Ovary (tissue), 9 donors: ENCODE data around the gene NT5DC3. TPM values are rescaled to one million over a fixed set of nuclear protein-coding genes. Genes with fewer than 3 reads are reported as not detected.

Experiments
- DNase-seq, 5 donors: peaks; one replicate each; pipeline ENCODE4 v3.0.0-alpha.2; 2019 to 2020
- H3K27ac ChIP-seq, 2 donors: fragments of 200-600 bp; one replicate each; pipeline versions ENCODE4 v1.5.1 to v1.8.0; 2019 to 2022
- H3K27me3 ChIP-seq: fragments of 200-600 bp; one replicate; pipeline ENCODE4 v1.8.0; 2022
- H3K36me3 ChIP-seq: fragments of 200-600 bp; sonication (generic); one replicate; pipeline ENCODE4 v1.5.1; 2019
- H3K4me1 ChIP-seq: one replicate; pipeline ENCODE4 v1.8.1; 2013; ENCODE audit warnings: mild to moderate bottlenecking, moderate library complexity; ENCODE audit not compliant: insufficient read depth
- H3K4me3 ChIP-seq: fragments of 200-600 bp; sonication (generic); one replicate; pipeline ENCODE4 v1.5.1; 2017
- H3K9me3 ChIP-seq, 2 donors: fragments of 200-600 bp in 1 of 2; sonication (generic) in 1 of 2; one replicate each; pipeline versions ENCODE4 v1.5.1 to v1.8.1; 2013 to 2019; ENCODE audit warnings: mild to moderate bottlenecking in 1 of 2, moderate library complexity in 1 of 2
- CTCF ChIP-seq, 3 donors: fragments of 450-650 bp in 2 of 3; fragments of 200-600 bp in 1 of 3; IDR thresholded peaks; one replicate each; pipeline versions ENCODE4 v1.5.1 to v1.8.0; 2016 to 2022; ENCODE audit warnings: antibody characterized with exemption in 3 of 3, mild to moderate bottlenecking in 1 of 3
- EP300 ChIP-seq: sonication (generic); formaldehyde crosslinking; IDR thresholded peaks from one replicate; pipeline ENCODE4 v1.6.1; 2017; ENCODE audit warnings: antibody characterized with exemption
- POLR2A ChIP-seq: fragments of 450-650 bp; IDR thresholded peaks from one replicate; pipeline ENCODE4 v1.6.1; 2017; ENCODE audit warnings: antibody characterized with exemption, mild to moderate bottlenecking, moderate library complexity
- WGBS, 3 donors: extraction: QIAGEN DNeasy Blood & Tissue Kit in 1 of 3; methylation state at CpG; one replicate each; pipeline versions ENCODE4 v1.1.5 to v1.1.7; 2013 to 2017; 5-methylcytosine and 5-hydroxymethylcytosine counted together
- intact Hi-C, 4 donors: fragments of 100-400 bp; cut with DNase I; formaldehyde crosslinking; loops; one replicate each; pipeline versions ENCODE4 v1.11.0 to v1.15.1; 2022 to 2023
- polyA plus RNA-seq, 2 donors: library from polyadenylated mRNA; stranded (reverse); fragments of 200-250 nt in 1 of 2; fragments of 350-450 nt in 1 of 2; fragmentation: Illumina TruSeq in 1 of 2; extraction: RNeasy Lipid Tissue Mini Kit (QIAGEN cat#74804) in 1 of 2; gene quantifications; one replicate each; pipeline ENCODE4 v1.2.3, GENCODE V29; 2013 to 2014
- total RNA-seq, 7 donors: library from RNA; depleted of rRNA in 2 of 7; stranded (reverse); fragments of >200 nt in 2 of 7; fragmentation: NEBNext Ultra II Directional in 3 of 7; extraction: Animal tissue kit (Norgen Biotek cat#: 25700) in 3 of 7; gene quantifications; one replicate each; pipeline versions ENCODE4 v1.1.0 to v1.2.4, GENCODE V29; 2016 to 2023
- donor health status: DM: no; HTN: no; CAD: no; lungs with moderate emphysema.
- donor health status: DM: no; HTN: no; CAD: no.
- donor health status: Bipolar disorder and iron deficiency.
- donor health status: DM: yes; HTN: yes; CAD: no.
- donor health status: DM: no; HTN: no; CAD: no.
- donor health status: DM: yes; HTN: yes; CAD: no.

Gene NT5DC3
- total and polyA plus RNA-seq, 9 donors, result 1.8 to 9.3 (median 7.1) TPM

GRCh38 chr12:103854372-103854973, 13.4 kb upstream of the NT5DC3 start:
- intact Hi-C loops, result no loop called here
- Histone ChIP-seq H3K27me3 (no peaks in the 10 kb centered on the region), H3K27ac (no peak overlapping the region), H3K4me3 (no peak overlapping the region), H3K9me3 (no peaks in the 10 kb centered on the region), H3K4me1 (peaks cover 4% of the 10 kb centered on the region), H3K36me3 (no peaks in the 10 kb centered on the region)
- WGBS, 3 donors, result 91 to 97% (median 95%) methylated on average over 6 of the region's 6 CpGs
- TF ChIP-seq POLR2A (no peak), CTCF (IDR thresholded peaks at IDR 0.05) (no peak), EP300 (no peak)
- no peak for DNase-seq

- Histone ChIP-seq H3K4me3 (no peak overlapping the region), H3K27ac (no peak overlapping the region), H3K9me3 (no peaks in the 10 kb centered on the region), H3K27me3 (no peaks in the 10 kb centered on the region), H3K4me1 (no peaks in the 10 kb centered on the region), H3K36me3 (no peaks in the 10 kb centered on the region)
- DNase-seq, result no peak
- TF ChIP-seq POLR2A, result no peak
- TF ChIP-seq EP300, result no peak
- TF ChIP-seq CTCF (IDR thresholded peaks at IDR 0.05), result no peak
- intact Hi-C loops, result no loop called here
- 15 to 26% (median 25%) methylated on average over 3 of the region's 3 CpGs for WGBS, 3 donors
Measured at GRCh38 chr12:103852498-103852997, 11.5 kb upstream of the NT5DC3 start.

GRCh38 chr12:103851127-103851526, 10.1 kb upstream of the NT5DC3 start:
- H3K27ac ChIP-seq, result no peak overlapping the region
- WGBS, 3 donors, result 36 to 62% (median 54%) methylated on average over 1 of the region's 1 CpG

GRCh38 chr12:103850429-103850828, 9.4 kb upstream of the NT5DC3 start:
- no peaks in the 10 kb centered on the region for H3K4me1 ChIP-seq
- intact Hi-C loops, result no loop called here

More at GRCh38 chr12:103851127-103851526, 10.1 kb upstream of the NT5DC3 start:
- intact Hi-C loops, result no loop called here
- no peaks in the 10 kb centered on the region for H3K9me3 ChIP-seq
- TF ChIP-seq EP300 (no peak), POLR2A (no peak), CTCF (IDR thresholded peaks at IDR 0.05) (no peak)
- no peak for DNase-seq
- no peaks in the 10 kb centered on the region for H3K4me1 ChIP-seq
- no peak overlapping the region for H3K4me3 ChIP-seq
- no peaks in the 10 kb centered on the region for H3K36me3 ChIP-seq
- H3K27me3 ChIP-seq, result no peaks in the 10 kb centered on the region

More at GRCh38 chr12:103850429-103850828, 9.4 kb upstream of the NT5DC3 start:
- Histone ChIP-seq H3K9me3 (no peaks in the 10 kb centered on the region), H3K27me3 (no peaks in the 10 kb centered on the region), H3K27ac (no peak overlapping the region), H3K4me3 (no peak overlapping the region), H3K36me3 (no peaks in the 10 kb centered on the region)
- WGBS, 3 donors, result 92 to 100% (median 95%) methylated on average over 1 of the region's 1 CpG
- DNase-seq, result no peak
- TF ChIP-seq EP300 (no peak), POLR2A (no peak), CTCF (IDR thresholded peaks at IDR 0.05) (no peak)
